Mononuclear cell (primary cell): ENCODE measurements around the gene ACTN3. TPM values are rescaled to one million over a fixed set of nuclear protein-coding genes. Genes with fewer than 3 reads are reported as not detected.

Experiments used
- total RNA-seq: library from RNA; depleted of rRNA; stranded (reverse); fragments of >200 nt; gene quantifications from one replicate; pipeline ENCODE4 v1.2.3, GENCODE V29; 2012

ACTN3 gene
- total RNA-seq, 1 donor: not detected

Other genes with a start within 250 kb of the ACTN3 start
- 1.5 TPM for gene CD248, start 229.9 kb upstream of the ACTN3 start, total RNA-seq
- gene RIN1, start 210.5 kb upstream of the ACTN3 start, total RNA-seq: 4.8 TPM
- gene BRMS1, start 201.8 kb upstream of the ACTN3 start, total RNA-seq: 51.7 TPM
- gene B4GAT1, start 199.3 kb upstream of the ACTN3 start, total RNA-seq: 0.84 TPM
- 1.2 TPM for gene SLC29A2, start 175.1 kb upstream of the ACTN3 start, total RNA-seq
- gene NPAS4, start 125.9 kb upstream of the ACTN3 start, total RNA-seq: not detected
- gene MRPL11, start 108.1 kb upstream of the ACTN3 start, total RNA-seq: 22.6 TPM
- gene PELI3, start 80.0 kb upstream of the ACTN3 start, total RNA-seq: 9.8 TPM
- 15.2 TPM for gene DPP3, start 66.5 kb upstream of the ACTN3 start, total RNA-seq
- gene BBS1, start 36.3 kb upstream of the ACTN3 start, total RNA-seq: 12.6 TPM
- gene ZDHHC24, start 855 bp upstream of the ACTN3 start, total RNA-seq: 10.0 TPM
- gene CTSF, start 21.7 kb downstream of the ACTN3 start, total RNA-seq: 14.5 TPM
- gene CCDC87, start 46.2 kb downstream of the ACTN3 start, total RNA-seq: 0.21 TPM
- gene CCS, start 46.3 kb downstream of the ACTN3 start, total RNA-seq: 10.7 TPM
- 76.4 TPM for gene RBM14, start 69.7 kb downstream of the ACTN3 start, total RNA-seq
- 112 TPM for gene RBM4, start 91.8 kb downstream of the ACTN3 start, total RNA-seq
- 3.4 TPM for gene RBM4B, start 131.0 kb downstream of the ACTN3 start, total RNA-seq
- gene SPTBN2, start 182.3 kb downstream of the ACTN3 start, total RNA-seq: 0.10 TPM